Islet precursor cell (in vitro differentiated cells): ENCODE data around the gene MGAT4D.
"Not testable (repeated sequence)": the region's sequence is repeated elsewhere in the genome, so short reads cannot be mapped to it uniquely, and the experiment has no call there.

ENCODE experiments used
- DNase-seq: peaks from one replicate; pipeline ENCODE4 v3.0.0-alpha.2; 2018

The MGAT4D gene

GRCh38 chr4:140497747-140498636 lies at the start of gene MGAT4D:
Gene MGAT4D, minus strand, starts transcription at chr4:140498293. Its CDS starts 71 bp downstream, at chr4:140498222.
- peak; percentile 64 for DNase-seq

GRCh38 chr4:140533951-140534480 lies 35.9 kb upstream of the MGAT4D start:
- no peak for DNase-seq

GRCh38 chr4:140529434-140529833 lies 31.3 kb upstream of the MGAT4D start:
- DNase-seq, result no peak

GRCh38 chr4:140523857-140524742 lies 26.0 kb upstream of the MGAT4D start, which contains the start of gene ELMOD2:
Gene ELMOD2, plus strand, starts transcription at chr4:140524168. Its CDS starts 1,261 bp downstream, at chr4:140525429.
- DNase-seq, result peak; percentile 99

- no peak for DNase-seq
Observed at GRCh38 chr4:140523370-140523856, 25.3 kb upstream of the MGAT4D start.

- no peak for DNase-seq
Observed at GRCh38 chr4:140515423-140515822, 17.3 kb upstream of the MGAT4D start.

- DNase-seq, result not testable (repeated sequence)
Observed at GRCh38 chr4:140513765-140514164, 15.7 kb upstream of the MGAT4D start.

- DNase-seq, result no peak
Observed at GRCh38 chr4:140504261-140504660, 6.2 kb upstream of the MGAT4D start.

- DNase-seq, result no peak
Observed at GRCh38 chr4:140499391-140499790, 1.3 kb upstream of the MGAT4D start.

- DNase-seq, result no peak
Observed at GRCh38 chr4:140497405-140497746, 717 bp downstream of the MGAT4D start.

- no peak for DNase-seq
Observed at GRCh38 chr4:140485939-140486338, 12.2 kb downstream of the MGAT4D start.

GRCh38 chr4:140483445-140483844 lies 14.6 kb downstream of the MGAT4D start:
- no peak for DNase-seq

GRCh38 chr4:140472156-140472555 lies 25.9 kb downstream of the MGAT4D start:
- DNase-seq, result no peak

GRCh38 chr4:140469791-140470733 lies 28.0 kb downstream of the MGAT4D start:
- DNase-seq, result no peak

- no peak for DNase-seq
Observed at GRCh38 chr4:140466146-140466545, 31.9 kb downstream of the MGAT4D start.

- no peak for DNase-seq
Observed at GRCh38 chr4:140463614-140464013, 34.5 kb downstream of the MGAT4D start.

GRCh38 chr4:140463182-140463581 lies 34.9 kb downstream of the MGAT4D start:
- no peak for DNase-seq

GRCh38 chr4:140450352-140450751 lies 47.7 kb downstream of the MGAT4D start:
- no peak for DNase-seq

- DNase-seq, result no peak
Observed at GRCh38 chr4:140448830-140449229, 49.3 kb downstream of the MGAT4D start.

- no peak for DNase-seq
Observed at GRCh38 chr4:140448162-140448561, 49.9 kb downstream of the MGAT4D start.

GRCh38 chr4:140444347-140444746 lies 53.7 kb downstream of the MGAT4D start:
- DNase-seq, result not testable (repeated sequence)

GRCh38 chr4:140439644-140440142 lies 58.4 kb downstream of the MGAT4D start:
- no peak for DNase-seq
